MM.1S (cell line): ENCODE measurements around the gene TMC2.
"Not testable (repeated sequence)": the region's sequence is repeated elsewhere in the genome, so short reads cannot be mapped to it uniquely, and the experiment has no call there.

Source experiments
- DNase-seq: peaks from one replicate; pipeline ENCODE4 v3.0.0-alpha.2; 2015
- H2AFZ ChIP-seq: fragments of 300-600 bp; sonication (generic); 2 replicates; pipeline ENCODE4 v1.6.0; 2016; ENCODE audit warnings: antibody characterized with exemption, low read length
- H3F3A ChIP-seq: fragments of 300-600 bp; sonication (generic); 2 replicates; pipeline ENCODE4 v1.6.1; 2016; ENCODE audit warnings: mild to moderate bottlenecking, antibody characterized with exemption, low read length, moderate library complexity, mixed read lengths; ENCODE audit not compliant: insufficient read depth
- H3K27ac ChIP-seq: fragments of 300-600 bp; sonication (generic); 2 replicates; pipeline ENCODE4 v1.5.1; 2016; ENCODE audit warnings: mild to moderate bottlenecking, low read length
- H3K27me3 ChIP-seq: fragments of 300-600 bp; sonication (generic); replicated peaks from 2 replicates; pipeline ENCODE4 v1.6.0; 2016; ENCODE audit warnings: low read length; ENCODE audit not compliant: insufficient read depth
- H3K36me3 ChIP-seq: fragments of 300-600 bp; sonication (generic); replicated peaks from 2 replicates; pipeline ENCODE4 v1.6.1; 2016; ENCODE audit warnings: mild to moderate bottlenecking, low read length, mixed read lengths; ENCODE audit not compliant: insufficient read depth
- H3K4me1 ChIP-seq: fragments of 300-600 bp; sonication (generic); 2 replicates; pipeline ENCODE4 v1.6.1; 2016; ENCODE audit warnings: low read length, mixed read lengths
- H3K4me2 ChIP-seq: fragments of 300-600 bp; sonication (generic); 2 replicates; pipeline ENCODE4 v1.6.0; 2016; ENCODE audit warnings: low read depth, low read length
- H3K4me3 ChIP-seq: fragments of 300-600 bp; sonication (generic); 2 replicates; pipeline ENCODE4 v1.5.1; 2016; ENCODE audit warnings: low read length, mixed read lengths
- H3K79me2 ChIP-seq: fragments of 300-600 bp; sonication (generic); 2 replicates; pipeline ENCODE4 v1.6.1; 2016; ENCODE audit warnings: mixed run types, low read length, mixed read lengths
- H3K9ac ChIP-seq: fragments of 300-600 bp; sonication (generic); 2 replicates; pipeline ENCODE4 v1.6.1; 2016; ENCODE audit warnings: low read length, mixed read lengths
- H3K9me2 ChIP-seq: fragments of 300-600 bp; sonication (generic); replicated peaks from 2 replicates; pipeline ENCODE4 v1.6.1; 2016; ENCODE audit warnings: mild to moderate bottlenecking, low read length, mixed read lengths; ENCODE audit not compliant: insufficient read depth
- H3K9me3 ChIP-seq: fragments of 300-600 bp; sonication (generic); replicated peaks from 2 replicates; pipeline ENCODE4 v1.6.1; 2016; ENCODE audit warnings: mild to moderate bottlenecking, low read length, mixed read lengths; ENCODE audit not compliant: insufficient read depth
- H4K20me1 ChIP-seq: fragments of 300-600 bp; sonication (generic); 2 replicates; pipeline ENCODE4 v1.6.1; 2016; ENCODE audit warnings: mild to moderate bottlenecking, low read length, moderate library complexity, mixed read lengths; ENCODE audit not compliant: insufficient read depth
- EZH2 ChIP-seq: fragments of 300-600 bp; sonication (generic); optimal IDR thresholded peaks from 2 replicates; pipeline ENCODE3; 2017; ENCODE audit warnings: low read depth, mild to moderate bottlenecking, antibody characterized with exemption, low read length, mixed read lengths
- EZH2phosphoT487 ChIP-seq: fragments of 300-600 bp; sonication (generic); IDR thresholded peaks from 2 replicates; pipeline ENCODE4 v1.6.1; 2018; ENCODE audit warnings: antibody characterized with exemption, low read length
- TF ChIP-seq, protein P1 (sequence below): fragments of 300-600 bp; sonication (generic); IDR thresholded peaks from 2 replicates; pipeline ENCODE4 v1.5.1; 2016; ENCODE audit warnings: antibody characterized with exemption, low read length, mixed read lengths

Gene TMC2

DNA sequence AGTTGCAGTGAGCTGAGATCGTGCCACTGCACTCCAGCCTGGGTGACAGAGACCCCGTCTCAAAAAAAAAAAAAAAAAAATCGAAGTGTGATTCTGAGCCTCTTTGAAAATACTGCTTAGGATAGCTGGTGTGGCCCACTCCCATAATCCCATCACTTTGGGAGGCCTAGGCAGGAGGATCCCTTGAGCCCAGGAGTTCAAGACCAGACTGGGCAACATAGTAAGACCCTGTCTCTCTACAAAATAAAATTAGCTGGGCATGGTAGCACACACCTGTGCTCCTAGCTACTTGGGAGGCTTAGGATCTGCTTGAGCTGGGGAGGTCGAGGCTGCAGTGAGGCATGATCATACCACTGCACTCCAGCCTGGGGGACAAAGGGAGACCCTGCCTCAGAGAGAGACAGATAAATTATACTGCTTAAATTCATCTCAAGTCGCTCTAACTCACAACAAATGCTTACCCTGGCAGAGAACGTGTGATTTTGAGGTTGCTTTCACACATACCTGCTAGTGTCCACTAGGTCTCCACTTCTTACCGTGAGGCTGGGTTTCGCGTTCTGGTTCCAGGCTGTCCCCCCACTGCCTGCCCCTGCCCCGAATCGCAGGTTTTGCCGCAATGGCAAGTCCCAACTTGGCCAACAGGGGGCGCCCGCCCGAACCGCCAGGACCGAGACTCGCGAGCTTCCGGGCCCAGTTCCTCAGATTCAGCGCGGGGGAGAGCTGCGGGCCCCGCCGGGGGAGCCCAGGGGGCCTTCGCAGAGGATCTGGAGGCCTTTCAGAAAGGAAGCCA is 12.3 kb upstream of the TMC2 start:
- Histone ChIP-seq H3K4me2 (peak overlapping the region; percentile 92; the same call in 1 of the 2 replicates), H3K9me2 (no peaks in the 10 kb centered on the region), H2AFZ (peak overlapping the region; percentile 92), H3K9me3 (no peaks in the 10 kb centered on the region), H4K20me1 (no peaks in the 10 kb centered on the region), H3K36me3 (no peaks in the 10 kb centered on the region), H3F3A (no peaks in the 10 kb centered on the region), H3K79me2 (no peaks in the 10 kb centered on the region), H3K27me3 (peaks cover 8% of the 10 kb centered on the region; the same call in 1 of the 2 replicates), H3K9ac (peak overlapping the region; percentile 79), H3K4me1 (no peaks in the 10 kb centered on the region), H3K27ac (no peak overlapping the region), H3K4me3 (peak overlapping the region; percentile 68)
- TF ChIP-seq, protein P1, sequence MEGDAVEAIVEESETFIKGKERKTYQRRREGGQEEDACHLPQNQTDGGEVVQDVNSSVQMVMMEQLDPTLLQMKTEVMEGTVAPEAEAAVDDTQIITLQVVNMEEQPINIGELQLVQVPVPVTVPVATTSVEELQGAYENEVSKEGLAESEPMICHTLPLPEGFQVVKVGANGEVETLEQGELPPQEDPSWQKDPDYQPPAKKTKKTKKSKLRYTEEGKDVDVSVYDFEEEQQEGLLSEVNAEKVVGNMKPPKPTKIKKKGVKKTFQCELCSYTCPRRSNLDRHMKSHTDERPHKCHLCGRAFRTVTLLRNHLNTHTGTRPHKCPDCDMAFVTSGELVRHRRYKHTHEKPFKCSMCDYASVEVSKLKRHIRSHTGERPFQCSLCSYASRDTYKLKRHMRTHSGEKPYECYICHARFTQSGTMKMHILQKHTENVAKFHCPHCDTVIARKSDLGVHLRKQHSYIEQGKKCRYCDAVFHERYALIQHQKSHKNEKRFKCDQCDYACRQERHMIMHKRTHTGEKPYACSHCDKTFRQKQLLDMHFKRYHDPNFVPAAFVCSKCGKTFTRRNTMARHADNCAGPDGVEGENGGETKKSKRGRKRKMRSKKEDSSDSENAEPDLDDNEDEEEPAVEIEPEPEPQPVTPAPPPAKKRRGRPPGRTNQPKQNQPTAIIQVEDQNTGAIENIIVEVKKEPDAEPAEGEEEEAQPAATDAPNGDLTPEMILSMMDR, result peak; percentile 91
- no peak for TF ChIP-seq EZH2
- peak; percentile 86 for DNase-seq

DNA sequence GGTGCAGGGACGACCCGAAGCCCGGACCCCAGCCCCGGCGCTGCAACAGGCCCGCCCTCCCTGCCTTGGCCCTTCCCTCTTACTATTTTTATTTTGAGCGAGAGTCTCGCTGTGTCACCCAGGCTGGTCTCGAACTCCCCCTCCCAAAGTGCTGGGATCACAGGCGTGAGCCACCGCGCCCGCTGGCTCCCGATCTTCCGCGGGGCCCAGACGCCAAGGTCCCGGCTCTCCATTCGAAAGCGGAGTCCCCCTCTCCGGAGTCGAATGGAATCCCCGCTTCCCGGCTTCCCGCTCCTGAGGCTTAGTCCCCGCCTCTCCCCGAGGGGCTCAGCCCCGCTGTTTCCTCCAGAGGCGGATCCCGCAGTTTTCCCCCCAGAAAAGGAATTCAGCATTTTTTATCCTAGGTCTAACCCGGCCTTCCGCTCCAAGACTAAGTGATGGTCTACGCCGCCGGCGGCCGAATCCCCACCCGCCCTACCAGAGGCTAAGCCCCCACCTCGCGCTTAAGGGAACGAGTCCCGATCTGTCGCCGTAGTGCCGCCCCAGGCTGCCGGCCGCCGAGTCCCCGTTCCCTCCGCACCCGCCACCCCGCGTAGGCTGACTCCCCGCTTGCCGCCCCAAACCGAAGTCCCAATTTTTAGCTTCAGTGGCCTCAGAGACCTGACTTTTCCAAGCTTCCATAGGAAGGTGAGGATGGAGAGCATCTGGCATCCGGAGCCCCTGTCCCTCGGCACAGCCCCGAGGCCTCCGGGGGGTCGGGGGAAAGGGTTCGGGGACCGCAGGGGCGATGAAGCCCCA is 11.5 kb upstream of the TMC2 start:
- Histone ChIP-seq H3K9ac (peak overlapping the region; percentile 79), H3K9me2 (no peaks in the 10 kb centered on the region), H2AFZ (peak overlapping the region; percentile 92), H3K4me3 (peak overlapping the region; percentile 68), H3K4me1 (no peaks in the 10 kb centered on the region), H3K27ac (no peak overlapping the region), H3K4me2 (peak overlapping the region; percentile 92), H4K20me1 (no peaks in the 10 kb centered on the region), H3F3A (no peaks in the 10 kb centered on the region), H3K79me2 (no peaks in the 10 kb centered on the region), H3K36me3 (no peaks in the 10 kb centered on the region), H3K9me3 (no peaks in the 10 kb centered on the region), H3K27me3 (peaks cover 8% of the 10 kb centered on the region)
- TF ChIP-seq, protein P1, result no peak
- TF ChIP-seq EZH2 (no peak), EZH2phosphoT487 (no peak)
- peak; percentile 30 for DNase-seq

DNA sequence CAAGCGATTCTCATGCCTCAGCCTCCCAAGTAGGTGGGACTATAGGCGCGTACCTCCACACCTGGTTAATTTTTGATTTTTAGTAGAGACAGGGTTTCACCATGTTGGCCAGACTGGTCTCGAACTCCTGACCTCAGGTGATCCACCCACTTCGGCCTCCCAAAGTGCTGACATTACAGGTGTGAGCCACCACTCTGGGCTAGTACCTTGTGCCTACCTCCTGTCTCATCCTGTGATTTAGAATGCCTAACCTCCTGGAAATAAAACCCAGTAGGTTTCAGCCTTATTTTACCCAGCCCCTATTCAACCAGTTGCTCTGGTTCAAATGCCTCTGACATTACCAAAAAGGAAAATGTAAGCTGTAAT is 10.2 kb upstream of the TMC2 start:
- H2AFZ ChIP-seq, H3K9me3 ChIP-seq, H3K27ac ChIP-seq, H3K4me3 ChIP-seq, H3K79me2 ChIP-seq, H3K9ac ChIP-seq, H3F3A ChIP-seq, H3K4me1 ChIP-seq, H3K9me2 ChIP-seq, H4K20me1 ChIP-seq, H3K36me3 ChIP-seq, DNase-seq, H3K4me2 ChIP-seq, H3K27me3 ChIP-seq: not testable (repeated sequence)

DNA sequence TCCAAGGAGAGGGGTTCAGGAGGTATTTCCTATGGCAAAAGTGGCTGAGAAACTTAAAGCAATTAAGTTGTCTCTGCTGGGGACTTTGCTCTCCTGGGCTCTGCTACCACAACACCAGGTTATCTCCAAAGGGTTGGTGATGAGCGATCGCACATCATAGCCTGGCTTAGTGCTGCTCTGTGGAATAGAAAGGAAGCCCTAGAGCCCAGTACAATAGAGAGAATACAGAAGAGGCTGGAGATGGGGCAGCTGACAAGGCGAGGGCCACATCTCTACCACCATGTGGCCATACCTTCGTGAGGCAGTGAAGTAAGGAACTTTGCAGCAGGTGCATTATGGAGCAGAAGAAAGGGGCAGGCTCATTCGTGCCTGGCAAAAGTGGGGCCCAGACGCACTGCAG is 8.6 kb upstream of the TMC2 start:
- Histone ChIP-seq H3K9me3 (no peaks in the 10 kb centered on the region), H3K4me3 (no peak overlapping the region), H3K4me2 (no peak overlapping the region), H3K79me2 (no peaks in the 10 kb centered on the region), H2AFZ (no peak overlapping the region), H3K4me1 (no peaks in the 10 kb centered on the region), H3K27ac (no peak overlapping the region), H3F3A (no peaks in the 10 kb centered on the region), H3K36me3 (no peaks in the 10 kb centered on the region), H3K27me3 (peaks cover 8% of the 10 kb centered on the region), H3K9ac (no peak overlapping the region), H3K9me2 (no peaks in the 10 kb centered on the region), H4K20me1 (no peaks in the 10 kb centered on the region)
- DNase-seq, result no peak
- TF ChIP-seq EZH2phosphoT487, result no peak
- TF ChIP-seq, protein P1, result no peak
- no peak for TF ChIP-seq EZH2
